Mesenchymal stem cell (in vitro differentiated cells and primary cell): ENCODE results near the gene PRR15L.

Experiments used
- DNase-seq: peaks from one replicate; pipeline ENCODE4 v3.0.0-alpha.2; 2013
- H2AFZ ChIP-seq: one replicate; pipeline ENCODE4 v1.6.1; 2013; ENCODE audit warnings: low read depth, mild to moderate bottlenecking, control low read depth, inconsistent platforms, low read length, moderate library complexity
- H2AK5ac ChIP-seq: 2 replicates; pipeline ENCODE4 v1.6.1; 2013; ENCODE audit warnings: low read length, moderate library complexity, mild to moderate bottlenecking, inconsistent platforms; ENCODE audit not compliant: severe bottlenecking
- H2BK120ac ChIP-seq: one replicate; pipeline ENCODE4 v1.6.1; 2013; ENCODE audit warnings: low read depth, mild to moderate bottlenecking, inconsistent platforms, low read length, moderate library complexity
- H2BK12ac ChIP-seq, 2 experiments: one replicate each; pipeline ENCODE4 v1.6.1; 2013; ENCODE audit warnings: inconsistent platforms in 2 of 2, low read length in 2 of 2, mild to moderate bottlenecking in 2 of 2, moderate library complexity in 2 of 2, control low read depth in 1 of 2
- H2BK15ac ChIP-seq: one replicate; pipeline ENCODE4 v1.6.1; 2013; ENCODE audit warnings: mild to moderate bottlenecking, low read depth, inconsistent platforms; ENCODE audit not compliant: poor library complexity, severe bottlenecking
- H2BK5ac ChIP-seq: 2 replicates; pipeline ENCODE4 v1.6.1; 2013; ENCODE audit warnings: low read depth, mild to moderate bottlenecking, low read length, control low read depth, inconsistent platforms; ENCODE audit not compliant: poor library complexity, severe bottlenecking
- H3K14ac ChIP-seq, 2 experiments: one replicate each; pipeline ENCODE4 v1.6.1; 2013; ENCODE audit warnings: inconsistent platforms in 2 of 2, low read length in 2 of 2, control low read depth in 1 of 2, mild to moderate bottlenecking in 1 of 2, moderate library complexity in 1 of 2
- H3K18ac ChIP-seq, 2 experiments: one replicate each; pipeline ENCODE4 v1.6.1; 2013; ENCODE audit warnings: inconsistent platforms in 2 of 2, low read length in 2 of 2, control low read depth in 1 of 2, low read depth in 1 of 2, mild to moderate bottlenecking in 1 of 2
- H3K23ac ChIP-seq, 2 experiments: one replicate each; pipeline ENCODE4 v1.6.1; 2013; ENCODE audit warnings: inconsistent platforms in 2 of 2, low read length in 2 of 2, mild to moderate bottlenecking in 2 of 2, moderate library complexity in 2 of 2, control low read depth in 1 of 2
- H3K27ac ChIP-seq: 2 replicates; pipeline ENCODE4 v1.5.1; 2013; ENCODE audit warnings: mild to moderate bottlenecking, moderate library complexity, low read length, control low read depth, inconsistent platforms; ENCODE audit not compliant: poor library complexity, severe bottlenecking
- H3K27me3 ChIP-seq, 2 experiments: 2 replicates each; pipeline versions ENCODE4 v1.6.1 to v1.7.0; 2013; ENCODE audit warnings: low read length in 2 of 2, mild to moderate bottlenecking in 2 of 2, moderate library complexity in 2 of 2, control low read depth in 1 of 2, inconsistent platforms in 1 of 2; ENCODE audit not compliant: control insufficient read depth in 1 of 2, insufficient read depth in 1 of 2
- H3K36me3 ChIP-seq, 2 experiments: 2 replicates each; pipeline versions ENCODE4 v1.6.1 to v1.7.0; 2013; ENCODE audit warnings: low read length in 2 of 2, control low read depth in 1 of 2, inconsistent platforms in 1 of 2, low read depth in 1 of 2, mild to moderate bottlenecking in 1 of 2; ENCODE audit not compliant: insufficient read depth in 2 of 2, control insufficient read depth in 1 of 2
- H3K4ac ChIP-seq, 2 experiments: one replicate each; pipeline ENCODE4 v1.6.1; 2013; ENCODE audit warnings: inconsistent platforms in 2 of 2, low read length in 2 of 2, mild to moderate bottlenecking in 2 of 2, moderate library complexity in 2 of 2, control low read depth in 1 of 2, low read depth in 1 of 2
- H3K4me1 ChIP-seq: 2 replicates; pipeline ENCODE4 v1.6.1; 2013; ENCODE audit warnings: low read depth, low read length, control low read depth; ENCODE audit not compliant: control insufficient read depth, insufficient read depth
- H3K4me2 ChIP-seq: 2 replicates; pipeline ENCODE4 v1.6.1; 2013; ENCODE audit warnings: low read length, mild to moderate bottlenecking, inconsistent platforms; ENCODE audit not compliant: poor library complexity, severe bottlenecking
- H3K4me3 ChIP-seq, 2 experiments: 2 replicates each; pipeline versions ENCODE4 v1.5.1 to v1.7.0; 2013; ENCODE audit warnings: low read length in 2 of 2, mild to moderate bottlenecking in 2 of 2, control low read depth in 1 of 2, low read depth in 1 of 2; ENCODE audit not compliant: insufficient read depth in 1 of 2
- H3K79me1 ChIP-seq: replicated peaks from 2 replicates; pipeline ENCODE4 v1.6.1; 2013; ENCODE audit warnings: mild to moderate bottlenecking, control low read depth, low read length, inconsistent platforms; ENCODE audit not compliant: poor library complexity, severe bottlenecking
- H3K9ac ChIP-seq: 2 replicates; pipeline ENCODE4 v1.7.0; 2013; ENCODE audit warnings: mild to moderate bottlenecking, low read length, moderate library complexity
- H3K9me3 ChIP-seq: 2 replicates; pipeline ENCODE4 v1.7.0; 2013; ENCODE audit warnings: mild to moderate bottlenecking, low read length; ENCODE audit not compliant: control insufficient read depth
- H4K8ac ChIP-seq: one replicate; pipeline ENCODE4 v1.6.1; 2013; ENCODE audit warnings: inconsistent platforms, mild to moderate bottlenecking, low read length, moderate library complexity
- H4K91ac ChIP-seq: one replicate; pipeline ENCODE4 v1.6.1; 2013; ENCODE audit warnings: mild to moderate bottlenecking, low read length, inconsistent platforms
- WGBS: methylation state at CpG from one replicate; pipeline ENCODE4 v1.1.7; 2013; ENCODE audit warnings: mixed read lengths; 5-methylcytosine and 5-hydroxymethylcytosine counted together

PRR15L gene

DNA sequence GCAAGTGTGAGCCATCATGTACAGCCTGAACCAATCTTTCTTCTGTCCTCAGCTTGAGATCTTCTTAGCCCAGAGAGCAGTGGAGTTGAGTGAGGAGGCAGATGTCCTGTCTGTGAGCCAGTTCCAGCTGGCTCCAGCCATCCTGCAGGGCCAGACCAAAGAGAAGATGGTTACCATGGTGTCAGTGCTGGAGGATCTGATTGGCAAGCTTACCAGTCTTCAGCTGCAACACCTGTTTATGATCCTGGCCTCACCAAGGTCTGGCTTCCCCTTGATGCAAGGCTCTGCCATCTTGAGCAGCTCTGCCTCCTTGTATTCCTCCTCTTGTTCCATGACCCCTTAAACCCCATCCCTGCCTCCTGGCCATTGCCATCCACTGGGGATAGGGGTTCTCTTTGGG lies 22.9 kb upstream of the PRR15L start:
- Histone ChIP-seq H2BK120ac (no peak overlapping the region), H3K18ac (no peak overlapping the region), H4K8ac (no peak overlapping the region), H3K9me3 (no peaks in the 10 kb centered on the region), H3K14ac (no peak overlapping the region), H3K4me2 (no peak overlapping the region), H4K91ac (no peak overlapping the region), H3K9ac (no peak overlapping the region), H3K79me1 (peaks cover 12% of the 10 kb centered on the region), H2BK15ac (no peak overlapping the region), H3K27ac (no peak overlapping the region), H2BK5ac (no peak overlapping the region), H3K36me3 (peaks cover 69 to 73% of the 10 kb centered on the region in 2 experiments), H2AFZ (no peak overlapping the region), H3K27me3 (no peaks in the 10 kb centered on the region), H3K4me1 (no peaks in the 10 kb centered on the region), H3K4ac (no peak overlapping the region), H3K4me3 (no peak overlapping the region), H2BK12ac (no peak overlapping the region), H3K23ac (no peak overlapping the region), H2AK5ac (no peak overlapping the region)
- DNase-seq, result no peak

DNA sequence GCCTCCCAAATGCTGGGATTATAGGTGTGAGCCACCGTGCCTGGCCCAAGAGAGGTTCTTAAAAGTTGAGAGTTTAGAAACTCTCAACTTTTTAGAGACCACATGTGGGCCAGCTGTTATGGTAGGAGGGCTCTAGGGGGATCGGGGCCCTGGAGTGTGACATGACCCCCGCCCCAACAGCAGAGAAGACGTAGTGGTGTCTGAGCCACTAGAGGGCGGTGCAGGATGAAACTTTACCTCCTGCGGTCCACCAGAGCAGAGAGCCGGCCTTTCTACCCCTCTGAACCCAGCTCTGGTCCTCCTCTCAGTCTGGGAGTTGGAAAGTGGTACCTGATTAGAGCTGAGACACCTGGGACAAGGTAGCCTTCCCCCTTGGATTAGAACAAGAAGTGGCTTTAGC lies 20.6 kb upstream of the PRR15L start:
- no peak overlapping the region for H4K91ac ChIP-seq

DNA sequence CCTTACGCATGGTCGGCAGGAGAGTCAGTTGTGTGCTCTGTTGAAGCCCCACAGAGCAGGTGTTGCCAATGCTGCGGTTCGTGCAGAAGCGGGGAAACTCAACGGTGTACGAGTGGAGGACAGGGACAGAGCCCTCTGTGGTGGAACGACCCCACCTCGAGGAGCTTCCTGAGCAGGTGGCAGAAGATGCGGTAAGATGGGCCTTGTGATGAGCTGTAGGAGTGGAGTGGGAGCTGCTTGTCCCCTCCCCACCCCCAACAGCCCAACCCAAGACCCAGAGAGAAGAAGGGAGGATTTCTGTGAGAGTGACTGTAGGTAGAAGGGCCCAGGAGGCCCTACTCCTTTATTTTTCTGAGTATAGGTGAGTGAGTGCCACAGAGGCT lies 18.1 kb upstream of the PRR15L start:
- Histone ChIP-seq H3K27ac (no peak overlapping the region), H4K8ac (no peak overlapping the region), H3K27me3 (no peaks in the 10 kb centered on the region), H3K36me3 (peaks cover 51 to 72% of the 10 kb centered on the region in 2 experiments), H3K9ac (no peak overlapping the region), H3K4ac (no peak overlapping the region), H3K4me2 (no peak overlapping the region), H2AFZ (no peak overlapping the region), H3K18ac (no peak overlapping the region), H2AK5ac (no peak overlapping the region), H2BK15ac (no peak overlapping the region), H3K23ac (no peak overlapping the region), H2BK120ac (no peak overlapping the region), H2BK5ac (no peak overlapping the region), H3K4me3 (no peak overlapping the region), H3K14ac (no peak overlapping the region), H3K4me1 (peaks cover 5% of the 10 kb centered on the region), H4K91ac (no peak overlapping the region), H3K9me3 (no peaks in the 10 kb centered on the region), H2BK12ac (no peak overlapping the region), H3K79me1 (peaks cover 21% of the 10 kb centered on the region)
- 95% methylated on average over 7 of the region's 10 CpGs for WGBS
- no peak for DNase-seq

More for the DNA sequence above, 20.6 kb upstream of the PRR15L start:
- Histone ChIP-seq H3K4me1 (no peaks in the 10 kb centered on the region), H4K8ac (no peak overlapping the region), H3K14ac (no peak overlapping the region), H2AFZ (no peak overlapping the region), H3K4me3 (no peak overlapping the region), H3K9ac (no peak overlapping the region), H3K79me1 (peaks cover 12% of the 10 kb centered on the region), H3K27ac (no peak overlapping the region), H3K4ac (no peak overlapping the region), H2BK120ac (no peak overlapping the region), H2BK12ac (no peak overlapping the region), H3K23ac (no peak overlapping the region), H2BK15ac (no peak overlapping the region), H3K4me2 (no peak overlapping the region), H3K18ac (no peak overlapping the region), H2BK5ac (no peak overlapping the region), H3K9me3 (no peaks in the 10 kb centered on the region), H2AK5ac (no peak overlapping the region), H3K36me3 (peaks cover 76 to 92% of the 10 kb centered on the region in 2 experiments), H3K27me3 (no peaks in the 10 kb centered on the region)
- WGBS, result 19% methylated on average over 3 of the region's 7 CpGs
- DNase-seq, result peak; percentile 63

DNA sequence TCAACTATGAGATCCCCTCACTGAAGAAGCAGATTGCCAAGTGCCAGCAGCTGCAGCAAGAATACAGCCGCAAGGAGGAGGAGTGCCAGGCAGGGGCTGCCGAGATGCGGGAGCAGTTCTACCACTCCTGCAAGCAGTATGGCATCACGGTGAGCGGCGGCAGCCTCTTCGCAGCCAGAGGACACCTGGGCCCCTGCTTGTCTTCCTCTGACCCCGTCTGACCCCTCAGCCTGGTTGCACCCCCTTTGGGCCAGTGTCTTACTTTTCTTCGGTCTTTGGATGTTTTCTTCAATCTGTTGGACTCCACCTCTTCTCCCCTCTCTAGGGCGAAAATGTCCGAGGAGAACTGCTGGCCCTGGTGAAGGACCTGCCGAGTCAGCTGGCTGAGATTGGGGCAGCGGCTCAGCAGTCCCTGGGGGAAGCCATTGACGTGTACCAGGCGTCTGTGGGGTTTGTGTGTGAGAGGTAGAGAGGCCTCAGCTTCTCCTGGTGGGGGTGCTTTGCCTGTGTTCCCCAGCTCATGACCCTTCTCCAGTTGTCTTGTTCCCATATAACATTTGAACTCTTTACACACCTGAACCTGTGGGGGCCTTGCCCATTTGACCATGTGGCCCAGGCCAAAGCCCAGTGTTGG lies 17.6 kb upstream of the PRR15L start:
- Histone ChIP-seq H3K9ac (no peak overlapping the region), H3K4me3 (no peak overlapping the region), H3K9me3 (no peaks in the 10 kb centered on the region), H4K91ac (no peak overlapping the region), H3K4me1 (peaks cover 5% of the 10 kb centered on the region), H3K18ac (no peak overlapping the region), H2BK5ac (no peak overlapping the region), H3K4ac (no peak overlapping the region), H2BK15ac (no peak overlapping the region), H3K14ac (no peak overlapping the region), H2AFZ (no peak overlapping the region), H2AK5ac (no peak overlapping the region), H3K36me3 (peaks cover 46 to 67% of the 10 kb centered on the region in 2 experiments), H3K4me2 (no peak overlapping the region), H2BK12ac (no peak overlapping the region), H3K27ac (no peak overlapping the region), H3K79me1 (peaks cover 21% of the 10 kb centered on the region), H2BK120ac (no peak overlapping the region), H4K8ac (no peak overlapping the region), H3K23ac (no peak overlapping the region), H3K27me3 (no peaks in the 10 kb centered on the region)
- WGBS, result 86% methylated on average over 14 of the region's 15 CpGs
- DNase-seq, result no peak
